PFSK-1 (cell line): ENCODE results near the gene STK39.

ENCODE experiments used
- POLR2AphosphoS5 ChIP-seq: IDR thresholded peaks from 2 replicates; pipeline ENCODE4 v1.6.1; 2012; ENCODE audit warnings: low read depth, mild to moderate bottlenecking, control low read depth, low read length, moderate library complexity
- TAF1 ChIP-seq: IDR thresholded peaks from 2 replicates; pipeline ENCODE4 v1.6.1; 2012; ENCODE audit warnings: low read length, control low read depth, borderline replicate concordance; ENCODE audit not compliant: insufficient read depth

- no peak for TF ChIP-seq POLR2AphosphoS5
- TF ChIP-seq TAF1 = no peak
These were observed 108.5 kb downstream of the STK39 start for GRCh38 chr2:168138901-168139300.
